Hepatocyte (in vitro differentiated cells): ENCODE results near the gene ABHD16B. TPM values are rescaled to one million over a fixed set of nuclear protein-coding genes. Genes with fewer than 3 reads are reported as not detected.

ENCODE experiments used
- DNase-seq: peaks from one replicate; pipeline ENCODE4 v3.0.0-alpha.2; 2016; ENCODE audit warnings: low spot score
- H2AFZ ChIP-seq: fragments of 200-600 bp; sonication (generic); 2 replicates; pipeline ENCODE4 v1.6.0; 2016; ENCODE audit warnings: antibody characterized with exemption, mild to moderate bottlenecking
- H3K27ac ChIP-seq: fragments of 200-600 bp; sonication (generic); 2 replicates; pipeline ENCODE4 v1.5.1; 2016; ENCODE audit warnings: mild to moderate bottlenecking
- H3K27me3 ChIP-seq: fragments of 200-600 bp; sonication (generic); 2 replicates; pipeline ENCODE4 v1.6.1; 2016
- H3K36me3 ChIP-seq: fragments of 200-600 bp; sonication (generic); replicated peaks from 2 replicates; pipeline ENCODE4 v1.5.1; 2016; ENCODE audit warnings: low read depth; ENCODE audit not compliant: insufficient read depth
- H3K4me1 ChIP-seq: fragments of 200-600 bp; sonication (generic); 2 replicates; pipeline ENCODE4 v1.5.1; 2016; ENCODE audit warnings: mild to moderate bottlenecking, moderate library complexity; ENCODE audit not compliant: insufficient read depth
- H3K4me2 ChIP-seq: fragments of 200-600 bp; sonication (generic); 2 replicates; pipeline ENCODE4 v1.6.0; 2016
- H3K4me3 ChIP-seq: fragments of 200-600 bp; sonication (generic); 2 replicates; pipeline ENCODE4 v1.5.1; 2016; ENCODE audit warnings: mild to moderate bottlenecking
- H3K79me2 ChIP-seq: fragments of 200-600 bp; sonication (generic); 2 replicates; pipeline ENCODE4 v1.6.0; 2017; ENCODE audit warnings: mild to moderate bottlenecking
- H3K9me2 ChIP-seq: fragments of 200-600 bp; sonication (generic); replicated peaks from 2 replicates; pipeline ENCODE4 v1.6.0; 2017; ENCODE audit warnings: mild to moderate bottlenecking; ENCODE audit not compliant: insufficient read depth
- H3K9me3 ChIP-seq: fragments of 200-600 bp; sonication (generic); 2 replicates; pipeline ENCODE4 v1.5.1; 2016; ENCODE audit warnings: low read depth, mild to moderate bottlenecking
- H4K20me1 ChIP-seq: fragments of 200-600 bp; sonication (generic); 2 replicates; pipeline ENCODE4 v1.6.0; 2016; ENCODE audit warnings: mild to moderate bottlenecking; ENCODE audit not compliant: insufficient read depth, poor library complexity, severe bottlenecking
- CTCF ChIP-seq: fragments of 200-600 bp; sonication (generic); IDR thresholded peaks from 2 replicates; pipeline ENCODE4 v1.5.1; 2016; ENCODE audit warnings: antibody characterized with exemption, mild to moderate bottlenecking; ENCODE audit not compliant: poor library complexity
- EZH2 ChIP-seq: fragments of 200-600 bp; sonication (generic); IDR thresholded peaks from 2 replicates; pipeline ENCODE4 v1.6.1; 2016; ENCODE audit warnings: antibody characterized with exemption, mild to moderate bottlenecking, borderline replicate concordance
- EZH2phosphoT487 ChIP-seq: fragments of 200-600 bp; sonication (generic); IDR thresholded peaks from one replicate; pipeline ENCODE4 v1.6.1; 2018; ENCODE audit warnings: antibody characterized with exemption, mild to moderate bottlenecking, low read depth, moderate library complexity; ENCODE audit not compliant: unreplicated experiment, severe bottlenecking
- WGBS: methylation state at CpG from one replicate; pipeline ENCODE4 v1.1.6; 2016; ENCODE audit warnings: low lambda C conversion rate; ENCODE audit errors: missing lambda C conversion rate; 5-methylcytosine and 5-hydroxymethylcytosine counted together
- polyA plus RNA-seq: library from polyadenylated mRNA; unstranded; fragments of >200 nt; fragmentation: Nextera tagmentation; extraction: Ambion mirVana; gene quantifications from 2 replicates; pipeline ENCODE4 v1.2.1, GENCODE V29; 2016
- total RNA-seq: library from RNA; depleted of rRNA; stranded (reverse); fragments of >200 nt; gene quantifications from 2 replicates; pipeline ENCODE4 v1.2.3, GENCODE V29; 2014

ABHD16B gene
- total RNA-seq (not detected in 2 replicates), polyA plus RNA-seq (0.68 and 0.95 TPM in 2 replicates)

- peaks cover 32% of the 10 kb centered on the region for H3K4me1 ChIP-seq
- no peak within 1 kb of the TSS for H3K4me2 ChIP-seq
- no peak for TF ChIP-seq EZH2phosphoT487
- no peak for TF ChIP-seq CTCF
- TF ChIP-seq EZH2, result no peak
- DNase-seq, result no peak
- H3K9me3 ChIP-seq, result no peaks in the 10 kb centered on the region
- H2AFZ ChIP-seq, result no peak within 1 kb of the TSS
- 98% methylated on average over 58 of the region's 59 CpGs for WGBS
- no peaks in the 10 kb centered on the region for H3K9me2 ChIP-seq
- no peak within 1 kb of the TSS for H3K4me3 ChIP-seq
- peaks cover 12% of the 10 kb centered on the region for H3K79me2 ChIP-seq
- H3K27me3 ChIP-seq, result peaks cover 1% of the 10 kb centered on the region
- no peak within 1 kb of the TSS for H3K27ac ChIP-seq
- H3K36me3 ChIP-seq, result no peaks in the 10 kb centered on the region
- H4K20me1 ChIP-seq, result no peaks in the 10 kb centered on the region
These were observed at the start of gene ABHD16B for GRCh38 chr20:63861365-63861934. Gene ABHD16B (plus strand): TSS chr20:63861498. CDS start chr20:63861541, 43 bp downstream.

GRCh38 chr20:63814891-63815614 lies 46.2 kb upstream of the ABHD16B start:
- H3K27ac ChIP-seq, result no peak overlapping the region
- no peak overlapping the region for H3K4me2 ChIP-seq
- H2AFZ ChIP-seq, result no peak overlapping the region
- H3K9me2 ChIP-seq, result no peaks in the 10 kb centered on the region
- H3K4me1 ChIP-seq, result no peaks in the 10 kb centered on the region
- no peak for DNase-seq
- H3K9me3 ChIP-seq, result no peaks in the 10 kb centered on the region
- H3K4me3 ChIP-seq, result no peak overlapping the region
- no peaks in the 10 kb centered on the region for H4K20me1 ChIP-seq
- no peaks in the 10 kb centered on the region for H3K36me3 ChIP-seq
- no peaks in the 10 kb centered on the region for H3K27me3 ChIP-seq
- no peaks in the 10 kb centered on the region for H3K79me2 ChIP-seq
- 87% methylated on average over 8 of the region's 8 CpGs for WGBS
- no peak for TF ChIP-seq EZH2
- no peak for TF ChIP-seq EZH2phosphoT487
- TF ChIP-seq CTCF, result no peak

- TF ChIP-seq EZH2phosphoT487, result no peak
- TF ChIP-seq EZH2, result no peak
- TF ChIP-seq CTCF, result no peak
- no peaks in the 10 kb centered on the region for H3K79me2 ChIP-seq
- no peaks in the 10 kb centered on the region for H3K4me1 ChIP-seq
- H4K20me1 ChIP-seq, result no peaks in the 10 kb centered on the region
- H3K36me3 ChIP-seq, result no peaks in the 10 kb centered on the region
- no peaks in the 10 kb centered on the region for H3K9me2 ChIP-seq
- H3K4me2 ChIP-seq, result no peak overlapping the region
- H3K9me3 ChIP-seq, result no peaks in the 10 kb centered on the region
- no peak for DNase-seq
- no peak overlapping the region for H2AFZ ChIP-seq
- H3K27me3 ChIP-seq, result no peaks in the 10 kb centered on the region
- 97% methylated on average over 14 of the region's 14 CpGs for WGBS
- H3K4me3 ChIP-seq, result no peak overlapping the region
- H3K27ac ChIP-seq, result no peak overlapping the region
These were observed 45.6 kb upstream of the ABHD16B start for GRCh38 chr20:63815615-63816253.
